GM18520 (cell line): ENCODE data around the gene GADL1.

Experiments used
- ATAC-seq: cut with Tn5 transposase; IDR thresholded peaks from one replicate; pipeline ENCODE4 v1.9.1; 2021; ENCODE audit not compliant: unreplicated experiment

Gene GADL1

GRCh38 chr3:30813734-30814133, 80.7 kb downstream of the GADL1 start:
- ATAC-seq: no peak

DNA sequence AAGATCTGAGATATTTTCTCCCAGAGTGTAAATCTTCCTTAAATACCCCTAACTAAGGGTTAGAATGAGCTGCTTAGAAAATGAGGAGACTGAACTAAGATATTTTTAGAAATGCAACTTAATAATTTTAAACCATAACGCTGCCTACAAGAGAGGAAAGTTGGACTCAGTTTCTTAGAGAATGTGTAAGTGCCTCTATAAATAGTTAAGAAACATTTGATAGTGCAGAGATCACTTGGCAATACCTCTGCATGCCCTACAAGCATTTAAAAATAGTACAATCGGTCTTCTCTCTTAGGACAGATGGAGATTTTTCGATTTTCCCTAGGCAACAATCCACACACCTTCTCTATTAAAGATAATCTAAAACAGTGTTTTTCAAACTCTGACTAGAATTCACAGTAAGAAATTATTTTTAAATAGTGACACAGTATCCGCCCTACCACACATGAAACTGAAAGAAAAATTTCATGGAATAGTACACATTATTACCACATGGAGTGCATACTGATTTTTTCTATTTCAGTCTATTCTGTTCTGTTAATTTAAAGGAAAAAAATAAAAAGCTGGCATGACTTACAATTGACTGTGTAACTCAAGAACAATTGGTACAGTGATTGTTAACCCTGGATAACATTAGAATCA, 83.2 kb downstream of the GADL1 start:
- ATAC-seq: no peak

- no peak for ATAC-seq
These were observed 83.8 kb downstream of the GADL1 start for GRCh38 chr3:30810625-30811024.

- no peak for ATAC-seq
These were observed 88.8 kb downstream of the GADL1 start for GRCh38 chr3:30805695-30806094.

DNA sequence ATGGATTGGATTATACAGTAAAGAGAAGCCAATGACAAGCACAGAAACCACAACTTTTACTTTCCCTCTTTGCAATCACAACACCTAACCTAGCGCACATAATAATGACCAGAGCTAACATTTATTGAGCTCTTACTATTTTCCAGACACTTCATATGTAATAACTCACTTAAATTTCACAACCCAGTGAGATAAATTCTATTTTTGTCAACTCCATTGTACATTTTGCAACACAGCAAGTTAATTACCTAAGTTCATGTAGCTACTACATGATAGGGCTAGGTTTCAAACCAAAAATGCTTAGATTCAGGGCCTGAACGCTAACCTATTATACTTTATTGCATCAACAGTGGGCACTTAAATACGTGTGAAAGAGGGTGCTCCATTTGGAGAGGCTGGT, 89.5 kb downstream of the GADL1 start:
- no peak for ATAC-seq

DNA sequence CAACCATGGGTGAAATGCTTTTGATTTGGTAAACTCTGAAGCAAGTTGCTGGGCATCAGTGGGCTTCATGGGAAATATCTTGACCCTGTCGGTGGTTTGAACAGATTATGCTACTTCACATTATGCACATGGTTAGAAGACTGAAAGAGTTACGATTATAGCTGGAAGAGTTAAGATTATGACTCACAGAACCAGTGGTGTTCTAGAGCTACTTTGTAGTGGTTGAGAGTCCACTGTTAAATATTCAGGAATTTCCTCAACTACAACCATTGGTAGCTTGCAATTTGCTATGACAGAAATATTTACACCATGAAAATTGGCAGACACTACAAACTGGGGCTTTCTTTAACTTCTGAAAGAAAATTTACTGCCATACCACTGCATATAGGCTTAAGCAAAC, 99.3 kb downstream of the GADL1 start:
- no peak for ATAC-seq

GRCh38 chr3:30793740-30794139, 100.7 kb downstream of the GADL1 start:
- ATAC-seq: no peak

DNA sequence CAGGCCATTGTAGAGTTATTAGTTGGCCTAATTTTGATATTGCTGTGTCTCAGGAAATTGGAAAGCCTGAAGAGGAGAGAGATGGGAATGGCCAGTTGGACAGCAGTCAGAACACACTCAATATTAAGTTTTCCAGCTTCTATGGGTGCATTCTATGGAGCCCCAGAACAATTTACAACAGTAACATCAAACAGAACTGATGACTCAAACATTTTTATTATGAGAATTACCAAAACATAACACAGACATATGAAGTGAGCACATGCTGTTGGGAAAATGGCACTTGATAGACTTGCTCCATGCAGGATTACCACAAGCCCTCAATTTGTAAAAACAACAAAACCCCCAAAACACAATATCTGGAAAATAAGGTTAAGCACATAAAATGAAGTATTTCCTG, 104.3 kb downstream of the GADL1 start:
- no peak for ATAC-seq

DNA sequence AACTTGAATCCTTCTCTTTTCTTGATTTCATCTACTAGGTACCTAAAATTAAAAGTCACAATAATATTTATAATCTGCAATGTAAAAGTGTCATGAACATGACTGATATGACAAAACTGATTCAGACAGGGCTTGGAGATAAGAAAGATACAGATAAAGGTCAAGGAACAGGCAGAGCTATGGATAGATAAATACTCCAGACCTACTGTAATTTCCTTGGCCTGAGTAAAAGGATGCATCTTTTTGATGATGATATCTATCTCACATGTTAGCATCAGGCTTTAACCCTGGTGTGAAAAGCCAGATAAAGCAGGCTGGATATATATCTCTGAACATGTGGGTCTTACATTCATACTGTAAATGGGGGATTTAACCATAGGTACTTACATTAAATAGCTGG, 108.1 kb downstream of the GADL1 start:
- ATAC-seq: no peak

GRCh38 chr3:30779686-30780287, 114.7 kb downstream of the GADL1 start:
- no peak for ATAC-seq

GRCh38 chr3:30778933-30779332, 115.5 kb downstream of the GADL1 start:
- no peak for ATAC-seq

DNA sequence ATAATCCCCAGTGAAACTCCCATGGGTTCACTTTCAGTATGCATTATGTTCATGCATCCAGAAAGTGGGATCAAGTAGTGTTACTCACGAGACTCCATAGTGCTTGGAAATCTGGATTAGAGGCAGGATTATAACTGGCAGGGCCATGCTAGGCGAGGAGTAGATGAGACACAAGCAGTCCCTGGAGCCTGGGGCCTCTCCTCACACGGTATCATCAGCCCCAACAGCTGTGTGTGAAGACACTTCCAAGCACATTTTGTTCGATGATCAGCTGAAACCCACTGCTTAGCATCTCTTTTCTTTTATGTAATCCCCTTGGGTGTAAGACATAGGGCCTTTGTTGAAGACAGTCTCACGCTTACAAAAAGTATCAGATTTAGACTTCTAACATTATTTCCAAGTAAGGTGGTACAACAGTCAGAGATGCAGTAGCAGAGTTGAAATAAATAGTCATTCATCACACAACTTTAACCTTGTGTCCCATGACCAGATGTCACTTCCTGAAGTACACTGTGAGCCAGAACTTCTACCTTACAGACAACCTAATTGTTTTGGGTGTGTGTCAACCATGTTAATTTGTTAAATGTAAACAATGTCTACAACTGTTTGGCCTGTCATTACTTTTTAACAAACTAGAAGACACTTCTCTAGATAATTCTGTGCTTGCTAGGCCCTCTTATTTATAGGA, 116.9 kb downstream of the GADL1 start:
- no peak for ATAC-seq

DNA sequence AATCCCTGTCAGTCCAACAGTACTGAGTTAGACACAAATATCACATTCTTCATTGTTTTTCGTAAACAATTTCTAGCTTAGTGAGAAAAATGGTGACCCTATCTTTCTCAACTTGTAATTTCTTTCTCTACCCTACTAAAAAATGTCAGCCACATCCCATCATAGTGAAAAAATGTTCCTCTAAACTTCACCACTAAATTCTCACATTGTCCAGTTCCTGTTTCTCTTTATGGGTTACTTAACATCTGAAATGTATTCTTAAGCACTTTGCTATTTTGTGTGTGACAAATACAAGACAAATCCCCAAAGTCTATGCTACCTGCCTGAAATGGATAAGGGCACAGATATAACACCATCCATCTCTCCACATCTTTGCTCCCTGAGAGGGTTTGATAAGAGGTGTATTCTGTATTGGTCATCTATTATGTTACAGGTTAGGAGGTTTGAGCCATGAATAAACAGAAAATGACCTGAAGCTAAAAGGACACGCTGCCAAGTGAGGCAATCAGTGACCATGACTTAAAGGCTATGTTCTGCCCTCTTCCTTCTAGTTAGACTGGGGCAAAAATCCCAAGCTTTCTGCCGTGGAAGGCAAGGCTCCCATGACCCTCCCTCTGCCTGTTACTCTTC, 118.2 kb downstream of the GADL1 start:
- ATAC-seq: no peak

GRCh38 chr3:30775040-30775439, 119.4 kb downstream of the GADL1 start:
- ATAC-seq: no peak

- ATAC-seq: no peak
These were observed 120.4 kb downstream of the GADL1 start for GRCh38 chr3:30774062-30774461.

DNA sequence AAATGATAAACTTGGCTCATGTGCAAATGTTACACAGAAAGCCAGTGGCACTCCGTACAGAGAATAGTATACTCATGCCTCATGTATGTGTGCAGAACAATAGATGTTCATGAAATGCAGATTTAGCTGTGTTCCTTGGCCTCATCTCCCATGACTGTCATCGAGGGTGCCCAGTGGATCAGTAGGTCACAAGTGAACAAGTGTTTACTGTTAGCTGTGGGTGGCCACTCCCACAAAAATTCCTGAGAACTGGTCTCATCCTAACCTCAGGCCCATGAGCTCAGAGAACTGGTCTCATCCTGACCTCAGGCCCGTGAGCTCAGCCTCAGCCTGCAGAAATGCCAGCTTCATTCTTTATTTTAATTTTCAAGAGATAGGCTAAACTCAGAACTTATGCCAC, 124.1 kb downstream of the GADL1 start:
- ATAC-seq: no peak

- ATAC-seq: no peak
These were observed 125.5 kb downstream of the GADL1 start for GRCh38 chr3:30768703-30769550.

- no peak for ATAC-seq
These were observed 126.4 kb downstream of the GADL1 start for GRCh38 chr3:30768046-30768445.

DNA sequence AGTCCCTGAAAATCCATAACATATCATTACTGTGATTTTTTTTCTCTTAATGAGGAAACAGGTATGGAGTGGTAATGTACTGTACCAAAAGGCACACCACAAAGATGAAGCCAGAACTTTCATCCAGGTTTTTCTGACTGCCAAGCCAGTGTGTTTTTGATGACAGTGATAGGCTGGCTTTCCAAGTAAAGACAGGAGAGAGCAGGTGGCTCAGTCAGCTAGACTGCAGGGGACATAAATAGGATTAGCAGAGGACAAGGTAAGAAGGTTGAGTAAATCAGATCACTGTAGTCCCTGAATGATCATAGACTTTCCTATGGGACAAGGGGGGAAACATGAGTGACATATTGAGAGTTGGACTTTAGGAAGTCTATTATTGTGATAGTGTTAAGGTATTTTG, 127.9 kb downstream of the GADL1 start:
- ATAC-seq: no peak

DNA sequence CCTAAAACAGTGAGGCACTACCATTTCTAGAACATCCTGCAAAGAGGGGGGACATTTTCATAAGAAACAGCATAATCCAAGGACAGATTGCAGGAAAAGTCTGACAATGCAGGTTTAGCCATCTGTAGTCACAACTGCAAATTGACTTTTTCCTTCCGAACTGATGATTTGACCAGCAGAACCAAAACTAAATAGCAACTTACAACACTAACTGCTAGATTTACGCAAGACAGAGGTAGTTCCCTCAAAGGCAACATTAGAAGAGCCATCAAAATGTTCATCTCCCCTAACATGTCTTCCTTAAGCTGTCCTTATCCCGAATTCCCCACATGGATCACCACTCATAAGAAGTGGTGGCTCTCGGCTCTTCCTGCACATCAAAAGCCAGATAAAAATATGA, 129.6 kb downstream of the GADL1 start:
- ATAC-seq: no peak

- ATAC-seq: no peak
These were observed 130.2 kb downstream of the GADL1 start for GRCh38 chr3:30764281-30764680.
